Left renal cortex interstitium (tissue), 4 donors: ENCODE data around the gene THAP2. TPM values are rescaled to one million over a fixed set of nuclear protein-coding genes. Genes with fewer than 3 reads are reported as not detected.

Experiments
- DNase-seq, 4 donors: peaks; one replicate each; pipeline ENCODE4 v3.0.0-alpha.2; 2013; ENCODE audit warnings: low read depth in 4 of 4, low spot score in 2 of 4, missing footprints in 1 of 4
- polyA plus RNA-seq, 4 donors: library from polyadenylated mRNA; unstranded; fragments of 120-200 nt; gene quantifications; one replicate each; pipeline ENCODE4 v1.2.1, GENCODE V29; 2013; ENCODE audit not compliant: insufficient read length in 4 of 4

Gene THAP2
- 10 to 100 TPM; 14.4 to 16.5 (median 15.9) TPM for polyA plus RNA-seq

DNA sequence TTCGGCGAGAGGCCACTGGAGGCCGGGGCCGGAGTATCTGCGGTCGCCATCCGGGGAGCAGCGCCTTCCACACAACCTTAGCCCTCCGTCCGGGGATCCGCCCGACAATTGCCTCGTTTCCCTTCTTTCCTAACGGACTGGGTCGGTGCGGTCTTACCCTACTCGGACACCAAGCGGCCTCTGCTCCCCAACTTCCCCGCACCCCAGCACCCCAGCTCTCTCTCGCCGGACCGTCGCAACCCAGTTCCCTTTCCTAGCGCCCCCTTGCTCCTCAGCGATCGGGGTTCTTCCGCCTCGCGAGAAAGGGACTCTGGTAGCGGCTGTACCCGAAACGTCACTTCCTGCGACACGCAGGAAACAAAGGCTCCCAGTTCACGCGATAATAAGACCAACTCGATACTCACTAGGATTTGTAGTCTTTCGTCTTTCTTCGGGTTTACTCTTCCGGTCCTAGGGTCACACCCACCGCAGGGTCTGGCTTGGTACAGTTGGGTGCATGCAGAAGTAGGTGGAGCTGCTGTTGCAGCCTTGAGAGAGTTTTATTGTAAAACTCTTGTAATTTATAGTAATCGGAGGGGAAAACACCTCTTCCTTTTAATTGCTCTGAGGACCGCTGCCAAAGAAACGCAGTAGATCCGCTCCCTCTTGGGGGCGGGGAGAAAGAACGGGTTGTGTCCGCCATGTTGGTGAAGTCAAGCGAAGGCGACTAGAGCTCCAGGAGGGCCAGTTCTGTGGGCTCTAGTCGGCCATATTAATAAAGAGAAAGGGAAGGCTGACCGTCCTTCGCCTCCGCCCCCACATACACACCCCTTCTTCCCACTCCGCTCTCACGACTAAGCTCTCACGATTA is at the start of gene THAP2, which contains the start of gene ZFC3H1:
Gene THAP2, plus strand, starts transcription at position 741 of the 850 bp plus-strand sequence. CDS start 209 bp downstream, outside the sequence.
Gene ZFC3H1, minus strand, starts transcription at position 288 of the 850 bp plus-strand sequence. Its CDS starts 238 bp downstream, at position 50.
- peak; percentile 94 to 100 (median 98) for DNase-seq

DNA sequence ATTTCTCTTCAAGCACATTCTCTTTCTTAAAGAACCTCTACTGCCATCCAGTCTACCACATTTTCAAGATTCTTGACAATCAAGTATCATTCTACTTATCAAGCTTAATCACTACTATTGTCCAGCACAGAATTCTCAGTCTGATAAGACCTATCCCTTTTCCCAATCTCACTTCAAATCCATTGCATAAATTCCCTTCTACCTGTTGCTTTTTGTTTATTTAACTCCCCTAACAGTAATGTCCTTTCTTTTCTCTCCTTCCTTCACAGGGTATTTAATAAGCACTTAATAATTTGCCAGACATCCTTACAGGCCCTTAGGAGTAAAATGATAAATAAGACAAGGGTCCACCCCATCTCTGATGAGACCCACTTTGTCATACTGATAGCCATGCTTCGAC is 42.2 kb upstream of the THAP2 start:
- no peak for DNase-seq

GRCh38 chr12:71625476-71625875 is 38.6 kb upstream of the THAP2 start:
- no peak for DNase-seq

DNA sequence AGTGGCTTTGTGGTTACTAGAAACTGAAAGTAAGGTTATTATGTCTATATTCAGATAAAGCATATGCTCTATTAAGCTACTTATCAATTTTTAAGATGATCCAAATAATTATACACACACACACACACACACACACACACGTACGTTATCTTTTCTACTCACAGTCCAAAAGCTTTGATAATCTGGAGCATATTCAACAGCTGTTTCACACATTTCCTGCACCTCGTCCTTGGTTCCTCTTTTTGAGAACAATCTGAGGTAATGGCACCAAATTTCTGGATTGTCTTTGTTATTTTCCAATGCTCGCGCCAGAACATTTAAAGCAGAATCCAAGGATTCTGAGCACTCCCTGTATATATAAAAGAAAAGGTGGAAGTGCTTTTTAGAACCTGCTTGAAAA is 38.0 kb upstream of the THAP2 start:
- no peak for DNase-seq

DNA sequence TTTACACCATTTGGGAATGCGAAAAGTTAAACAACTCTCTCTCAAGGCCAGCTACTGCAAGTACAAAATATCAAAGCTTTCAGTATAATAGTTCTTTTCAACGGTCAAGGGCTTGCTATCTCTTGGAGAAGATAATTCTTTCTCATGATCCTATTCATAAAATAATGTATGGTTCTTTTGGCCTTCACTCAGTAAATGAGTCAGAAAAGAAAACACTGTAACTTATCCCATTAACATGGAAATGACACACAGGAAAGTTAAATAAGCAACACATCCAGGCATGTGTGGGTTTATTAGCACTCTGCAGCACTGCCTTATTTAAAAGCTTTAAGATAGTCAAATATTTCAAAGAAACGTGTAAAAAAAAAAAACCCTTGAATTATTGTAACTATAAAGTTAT is 37.3 kb upstream of the THAP2 start:
- DNase-seq: no peak

GRCh38 chr12:71627438-71628002 is 36.6 kb upstream of the THAP2 start:
- peak in 2 of 4 donors; percentile 4 to 8 for DNase-seq

GRCh38 chr12:71636704-71637115 is 27.4 kb upstream of the THAP2 start:
- peak in 3 of 4 donors; percentile 7 to 62 (median 31) for DNase-seq

DNA sequence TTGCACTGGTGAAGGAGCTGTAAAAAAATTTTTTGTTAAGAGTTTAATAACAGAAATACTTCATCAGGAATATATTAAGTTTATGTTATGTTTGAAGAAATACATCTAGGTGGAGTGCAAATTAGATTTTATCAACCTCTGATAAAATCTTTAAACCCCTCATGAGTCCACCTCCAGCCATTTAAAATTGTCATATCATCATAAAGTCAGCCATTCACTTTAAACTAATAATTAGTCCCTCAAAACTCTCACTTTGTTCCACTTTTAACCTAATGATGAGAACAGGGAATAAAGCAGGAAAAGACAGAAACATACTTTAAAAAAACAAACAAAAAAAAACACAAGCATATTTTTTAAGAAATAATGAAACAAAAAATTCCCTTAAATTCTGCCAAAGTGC is 25.6 kb upstream of the THAP2 start:
- DNase-seq: no peak

GRCh38 chr12:71639341-71639760 is 24.8 kb upstream of the THAP2 start:
- no peak for DNase-seq

DNA sequence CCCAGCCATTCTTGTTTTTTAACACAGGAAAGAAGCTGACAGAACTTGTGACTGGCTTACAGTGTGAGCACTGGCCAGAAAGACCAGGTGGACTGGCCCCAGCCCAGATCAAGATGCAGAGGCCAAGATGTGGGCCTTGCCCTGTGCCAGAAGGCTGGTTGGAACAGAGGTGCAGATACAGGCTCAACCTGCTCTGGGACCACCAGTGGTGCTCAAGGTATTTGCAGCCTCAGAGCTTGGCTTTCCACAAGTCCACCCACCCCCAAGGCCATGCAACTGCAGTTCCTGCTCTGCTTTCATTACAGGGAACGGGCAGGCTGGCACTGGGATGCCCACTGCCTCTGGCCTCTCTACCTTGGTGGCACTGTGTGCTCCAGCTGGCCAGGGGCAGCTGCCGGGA is 23.8 kb upstream of the THAP2 start:
- no peak for DNase-seq

DNA sequence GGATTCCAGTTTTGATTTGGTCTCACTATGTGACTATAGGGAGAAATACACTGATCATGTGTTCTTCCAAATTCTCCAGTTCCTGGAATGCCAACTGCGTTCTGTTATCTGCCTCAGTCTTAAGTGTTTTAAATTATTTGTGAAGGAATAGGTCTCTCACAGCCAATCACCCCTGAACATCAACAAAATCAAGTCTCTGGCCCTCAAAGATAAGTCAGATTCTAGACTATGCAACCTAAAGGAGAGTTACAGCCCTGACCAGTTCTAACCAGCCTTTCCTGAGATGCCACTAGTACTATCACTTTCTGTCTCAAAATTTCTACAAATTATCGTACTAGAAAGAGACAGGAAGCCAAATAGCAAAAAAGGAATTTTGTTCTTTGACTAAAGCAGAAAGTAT is 22.7 kb upstream of the THAP2 start:
- DNase-seq: no peak

GRCh38 chr12:71642264-71642663 is 21.8 kb upstream of the THAP2 start:
- no peak for DNase-seq

GRCh38 chr12:71645268-71645667 is 18.8 kb upstream of the THAP2 start:
- no peak for DNase-seq

GRCh38 chr12:71646512-71646911 is 17.6 kb upstream of the THAP2 start:
- no peak for DNase-seq

DNA sequence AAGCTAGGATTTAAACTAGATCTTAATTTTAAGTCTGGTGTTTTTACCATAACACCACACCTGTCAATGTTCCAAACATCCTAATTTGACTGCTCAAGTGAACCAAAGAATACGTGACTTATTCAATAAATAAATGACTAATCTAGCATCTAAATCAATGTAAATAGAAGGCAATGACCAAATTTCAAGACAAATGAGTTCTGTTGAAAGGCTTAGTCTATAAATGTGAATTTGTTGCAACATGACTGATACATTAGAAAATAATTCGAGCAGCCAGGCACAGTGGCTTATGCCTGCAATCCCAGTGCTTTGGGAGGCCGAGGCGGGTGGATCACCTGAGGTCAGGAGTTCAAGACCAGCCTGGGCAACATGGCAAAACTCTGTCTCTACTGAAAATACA is 15.6 kb upstream of the THAP2 start:
- no peak for DNase-seq

- no peak for DNase-seq
These were observed 14.7 kb upstream of the THAP2 start for GRCh38 chr12:71649401-71649800.

- DNase-seq: no peak
These were observed 11.4 kb upstream of the THAP2 start for GRCh38 chr12:71652656-71653055.

DNA sequence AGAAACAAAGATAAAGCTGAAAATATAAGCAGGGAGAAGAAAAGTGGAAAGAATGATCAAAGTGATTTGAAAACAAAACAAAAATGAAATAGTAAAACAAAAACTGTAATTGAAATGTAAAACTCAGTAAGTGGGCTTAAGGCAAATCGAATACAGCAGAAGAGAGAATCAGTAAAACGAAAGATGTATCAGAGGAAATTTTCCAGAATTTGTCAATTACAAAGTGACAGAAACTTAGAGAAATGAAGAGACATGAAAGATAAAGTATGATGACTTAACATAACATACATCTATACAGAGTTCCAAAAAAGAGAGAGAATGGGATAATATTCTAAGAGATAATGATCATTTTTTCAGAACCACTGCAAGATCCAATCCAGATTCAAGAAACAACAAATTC is 11.0 kb upstream of the THAP2 start:
- DNase-seq: no peak

- DNase-seq: no peak
These were observed 9.9 kb upstream of the THAP2 start for GRCh38 chr12:71654200-71654599.

- no peak for DNase-seq
These were observed 8.6 kb upstream of the THAP2 start for GRCh38 chr12:71655495-71655894.

DNA sequence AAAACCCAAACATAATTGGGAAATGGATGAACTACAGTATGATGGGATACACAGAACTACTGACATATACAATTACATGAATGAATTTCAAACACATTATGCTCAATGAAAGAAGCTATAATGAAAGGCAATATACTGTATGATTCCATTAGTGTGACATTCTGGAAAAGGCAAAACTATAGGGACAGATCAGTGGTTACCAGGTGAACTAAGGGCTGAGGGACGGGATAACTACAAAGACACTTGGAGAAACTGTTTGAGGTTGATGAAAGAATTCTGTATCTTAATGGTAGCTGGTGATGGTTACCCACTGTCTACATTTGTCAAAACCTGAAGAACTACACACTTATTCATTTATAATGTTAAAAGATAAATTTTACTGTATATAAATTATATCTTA is 8.2 kb upstream of the THAP2 start:
- no peak for DNase-seq

DNA sequence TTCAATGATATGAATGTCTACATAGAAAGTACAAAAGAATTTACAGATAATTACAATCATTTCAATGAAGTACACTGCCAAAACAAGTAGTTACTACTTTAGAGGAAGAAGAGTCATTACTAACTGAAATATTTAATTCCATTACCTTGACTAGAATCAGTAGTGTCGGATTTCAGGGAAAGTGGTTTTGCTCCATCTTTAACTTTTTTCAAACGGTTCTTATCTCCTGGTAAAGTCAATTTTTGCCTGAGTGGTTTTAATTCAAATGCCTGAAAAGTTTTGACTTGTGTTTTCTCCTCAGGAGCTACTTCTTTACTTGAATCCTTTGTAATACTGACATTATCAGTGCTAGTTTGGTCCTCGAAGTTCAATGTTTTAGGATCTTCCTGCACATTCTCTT is 7.4 kb upstream of the THAP2 start:
- DNase-seq: no peak
